Endodermal cell (in vitro differentiated cells): Measurements from ENCODE around the gene SORCS2. TPM values are rescaled to one million over a fixed set of nuclear protein-coding genes. Genes with fewer than 3 reads are reported as not detected.

ENCODE experiments used
- DNase-seq: peaks from one replicate; pipeline ENCODE4 v3.0.0-alpha.2; 2017
- H3K27ac ChIP-seq: 2 replicates; pipeline ENCODE4 v1.5.1; 2013; ENCODE audit warnings: mild to moderate bottlenecking, low read depth, low read length, moderate library complexity
- H3K27me3 ChIP-seq: 2 replicates; pipeline ENCODE4 v1.6.1; 2013; ENCODE audit warnings: mild to moderate bottlenecking, low read length, moderate library complexity; ENCODE audit not compliant: insufficient read depth, control insufficient read depth, poor library complexity, severe bottlenecking
- H3K36me3 ChIP-seq: 2 replicates; pipeline ENCODE4 v1.7.0; 2013; ENCODE audit warnings: mild to moderate bottlenecking, low read length, moderate library complexity; ENCODE audit not compliant: control insufficient read depth, insufficient read depth
- H3K4me1 ChIP-seq: one replicate; pipeline ENCODE4 v1.7.0; 2013; ENCODE audit warnings: low read length; ENCODE audit not compliant: control insufficient read depth, insufficient read depth
- H3K4me3 ChIP-seq: 2 replicates; pipeline ENCODE4 v1.5.1; 2013; ENCODE audit warnings: mild to moderate bottlenecking, low read length, moderate library complexity
- H3K9ac ChIP-seq: 2 replicates; pipeline ENCODE4 v1.6.1; 2013; ENCODE audit warnings: mild to moderate bottlenecking, low read length, moderate library complexity; ENCODE audit not compliant: poor library complexity, severe bottlenecking; ENCODE audit errors: extremely low read depth
- H3K9me3 ChIP-seq: 2 replicates; pipeline ENCODE4 v1.6.1; 2013; ENCODE audit warnings: mild to moderate bottlenecking, low read length, moderate library complexity; ENCODE audit not compliant: control insufficient read depth
- H3K27ac Mint-ChIP-seq: 2 replicates; pipeline ENCODE4 v1.8.0; 2020; ENCODE audit warnings: mixed read lengths
- H3K27me3 Mint-ChIP-seq: 2 replicates; pipeline ENCODE4 v1.8.0; 2021; ENCODE audit warnings: mild to moderate bottlenecking, mixed read lengths; ENCODE audit not compliant: insufficient read depth
- H3K36me3 Mint-ChIP-seq: 2 replicates; pipeline ENCODE4 v1.8.0; 2020; ENCODE audit warnings: low read depth, mixed read lengths
- H3K4me1 Mint-ChIP-seq: 2 replicates; pipeline ENCODE4 v1.8.0; 2020; ENCODE audit warnings: mixed read lengths
- H3K4me3 Mint-ChIP-seq: 2 replicates; pipeline ENCODE4 v1.8.0; 2020; ENCODE audit warnings: mild to moderate bottlenecking, moderate library complexity, mixed read lengths
- H3K9me3 Mint-ChIP-seq: 2 replicates; pipeline ENCODE4 v1.8.0; 2020; ENCODE audit warnings: mild to moderate bottlenecking, mixed read lengths
- CTCF ChIP-seq: fragments of 200-600 bp; sonication (generic); conservative IDR thresholded peaks from 2 replicates; pipeline ENCODE4 v1.5.0; 2021; ENCODE audit warnings: antibody characterized with exemption, mild to moderate bottlenecking
- WGBS, 2 experiments: methylation state at CpG; one replicate each; pipeline versions ENCODE4 v1.1.5 to v1.1.7; 2013; ENCODE audit warnings: missing lambda C conversion rate in 2 of 2, mixed read lengths in 1 of 2; ENCODE audit not compliant: insufficient coverage in 1 of 2, insufficient read length in 1 of 2; 5-methylcytosine and 5-hydroxymethylcytosine counted together
- total RNA-seq, 2 donors: library from RNA; stranded (reverse); fragmentation: NEBNext Ultra II Directional in 1 of 2; extraction: Animal tissue kit (Norgen Biotek cat#: 25700) in 1 of 2; gene quantifications; 2 replicates in 1 of 2; 3 replicates in 1 of 2; pipeline ENCODE4 v1.2.1, GENCODE V29; 2021

Gene SORCS2
- total RNA-seq, 2 donors from 2014 or later = 1.4 to 1.9 TPM

GRCh38 chr4:7556558-7556957 lies 364.2 kb downstream of the SORCS2 start:
- H3K9ac ChIP-seq = no peak overlapping the region
- no peak for TF ChIP-seq CTCF
- H3K27ac ChIP-seq = no peak overlapping the region
- H3K36me3 Mint-ChIP-seq = no peaks in the 10 kb centered on the region
- H3K4me3 ChIP-seq = no peak overlapping the region
- no peaks in the 10 kb centered on the region for H3K36me3 ChIP-seq
- no peaks in the 10 kb centered on the region for H3K27me3 Mint-ChIP-seq
- no peak overlapping the region for H3K27ac Mint-ChIP-seq
- H3K4me1 ChIP-seq = no peaks in the 10 kb centered on the region
- peaks cover 19% of the 10 kb centered on the region for H3K9me3 Mint-ChIP-seq
- no peaks in the 10 kb centered on the region for H3K4me1 Mint-ChIP-seq
- no peak overlapping the region for H3K4me3 Mint-ChIP-seq
- DNase-seq = no peak
- H3K27me3 ChIP-seq = no peaks in the 10 kb centered on the region
- H3K9me3 ChIP-seq = peaks cover 18% of the 10 kb centered on the region

- H3K27ac Mint-ChIP-seq = no peak overlapping the region
- Histone ChIP-seq H3K27ac (no peak overlapping the region), H3K27me3 (no peaks in the 10 kb centered on the region), H3K4me3 (no peak overlapping the region), H3K36me3 (no peaks in the 10 kb centered on the region), H3K9ac (no peak overlapping the region), H3K9me3 (peaks cover 16% of the 10 kb centered on the region), H3K4me1 (no peaks in the 10 kb centered on the region)
- no peaks in the 10 kb centered on the region for H3K4me1 Mint-ChIP-seq
- no peak for TF ChIP-seq CTCF
- H3K27me3 Mint-ChIP-seq = no peaks in the 10 kb centered on the region
- no peak overlapping the region for H3K4me3 Mint-ChIP-seq
- DNase-seq = no peak
- H3K9me3 Mint-ChIP-seq = peaks cover 17% of the 10 kb centered on the region
- 60 to 84% methylated on average over 4 to 7 of the region's 7 CpGs for WGBS, 2 experiments
- H3K36me3 Mint-ChIP-seq = no peaks in the 10 kb centered on the region
These were observed 365.1 kb downstream of the SORCS2 start for GRCh38 chr4:7557456-7557855.

- WGBS, 2 experiments = 95 to 100% methylated on average over 5 to 7 of the region's 7 CpGs
- Mint-ChIP-seq H3K4me1 (no peaks in the 10 kb centered on the region), H3K4me3 (no peak overlapping the region), H3K36me3 (no peaks in the 10 kb centered on the region), H3K9me3 (peaks cover 7% of the 10 kb centered on the region), H3K27me3 (no peaks in the 10 kb centered on the region), H3K27ac (no peak overlapping the region)
- Histone ChIP-seq H3K27ac (no peak overlapping the region), H3K9me3 (peaks cover 6% of the 10 kb centered on the region), H3K4me3 (no peak overlapping the region), H3K36me3 (no peaks in the 10 kb centered on the region), H3K4me1 (no peaks in the 10 kb centered on the region), H3K9ac (no peak overlapping the region), H3K27me3 (no peaks in the 10 kb centered on the region)
- DNase-seq = no peak
- TF ChIP-seq CTCF = no peak
These were observed 366.1 kb downstream of the SORCS2 start for GRCh38 chr4:7558436-7558835.
